22Rv1 (cell line): Measurements from ENCODE around the gene RNF38.

ENCODE experiments used
- CTCF ChIP-seq: fragments of 450-650 bp; IDR thresholded peaks from 2 replicates; pipeline ENCODE4 v1.5.1; 2017; ENCODE audit warnings: mild to moderate bottlenecking
- ZFX ChIP-seq: fragments of 450-650 bp; IDR thresholded peaks from 2 replicates; pipeline ENCODE4 v1.6.1; 2017; ENCODE audit warnings: antibody characterized with exemption, borderline replicate concordance

GRCh38 chr9:36398745-36399144 is 1.3 kb downstream of the RNF38 start:
- no peak for TF ChIP-seq CTCF
- TF ChIP-seq ZFX, result no peak
